NB4 (cell line): ENCODE data around the gene EMD.

ENCODE experiments used
- CTCF ChIP-seq: IDR thresholded peaks from one replicate; pipeline ENCODE4 v1.5.1; 2012; ENCODE audit warnings: low read depth, low read length
- POLR2A ChIP-seq: IDR thresholded peaks from 2 replicates; pipeline ENCODE4 v1.6.1; 2011; ENCODE audit warnings: mild to moderate bottlenecking; ENCODE audit not compliant: insufficient read length; ENCODE audit errors: extremely low read depth

GRCh38 chrX:154384284-154384892 is 5.3 kb downstream of the EMD start:
- TF ChIP-seq POLR2A (no peak), CTCF (no peak)
